Fibroblast of skin of back (primary cell): ENCODE measurements around the gene GALNT9.
A peak's percentile ranks its signal among the peaks of the same experiment; 100 is the strongest.
"Not testable (repeated sequence)": the region's sequence is repeated elsewhere in the genome, so short reads cannot be mapped to it uniquely, and the experiment has no call there.

Source experiments
- DNase-seq: peaks from one replicate; pipeline ENCODE4 v3.0.0-alpha.2; 2013

The GALNT9 gene

GRCh38 chr12:132210223-132211055 lies 119.0 kb downstream of the GALNT9 start:
- no peak for DNase-seq

- DNase-seq, result no peak
These were observed 119.7 kb downstream of the GALNT9 start for GRCh38 chr12:132209619-132210222.

- no peak for DNase-seq
These were observed 121.1 kb downstream of the GALNT9 start for GRCh38 chr12:132208153-132208823.

GRCh38 chr12:132207083-132207775 lies 122.2 kb downstream of the GALNT9 start:
- DNase-seq, result no peak

GRCh38 chr12:132206046-132206434 lies 123.3 kb downstream of the GALNT9 start:
- DNase-seq, result no peak

- no peak for DNase-seq
These were observed 123.9 kb downstream of the GALNT9 start for GRCh38 chr12:132205271-132206045.

- DNase-seq, result no peak
These were observed 124.6 kb downstream of the GALNT9 start for GRCh38 chr12:132204793-132205270.

GRCh38 chr12:132204063-132204792 lies 125.2 kb downstream of the GALNT9 start:
- peak; percentile 13 for DNase-seq

- DNase-seq, result no peak
These were observed 126.3 kb downstream of the GALNT9 start for GRCh38 chr12:132202929-132203721.

- no peak for DNase-seq
These were observed 127.8 kb downstream of the GALNT9 start for GRCh38 chr12:132201391-132202120.

GRCh38 chr12:132200800-132201199 lies 128.6 kb downstream of the GALNT9 start:
- no peak for DNase-seq

GRCh38 chr12:132199526-132200319 lies 129.7 kb downstream of the GALNT9 start:
- no peak for DNase-seq

- DNase-seq, result no peak
These were observed 130.3 kb downstream of the GALNT9 start for GRCh38 chr12:132199101-132199500.

GRCh38 chr12:132197581-132198354 lies 131.6 kb downstream of the GALNT9 start:
- DNase-seq, result no peak

GRCh38 chr12:132196873-132197390 lies 132.5 kb downstream of the GALNT9 start:
- no peak for DNase-seq

GRCh38 chr12:132196038-132196872 lies 133.1 kb downstream of the GALNT9 start:
- DNase-seq, result no peak

- not testable (repeated sequence) for DNase-seq
These were observed 134.1 kb downstream of the GALNT9 start for GRCh38 chr12:132195242-132195641.
